NCI-H1694 (cell line): ENCODE data around the gene LRRC4.

Experiments
- DNase-seq: peaks from one replicate; lab custom pipeline; 2025; lab: John Stamatoyannopoulos, UW

LRRC4 gene

GRCh38 chr7:128059143-128059988 lies 28.1 kb upstream of the LRRC4 start:
- DNase-seq, result no peak

GRCh38 chr7:128057909-128058308 lies 26.7 kb upstream of the LRRC4 start:
- no peak for DNase-seq

- DNase-seq, result no peak
Measured at GRCh38 chr7:128056901-128057300, 25.7 kb upstream of the LRRC4 start.

- no peak for DNase-seq
Measured at GRCh38 chr7:128055637-128056036, 24.4 kb upstream of the LRRC4 start.

GRCh38 chr7:128054511-128054910 lies 23.3 kb upstream of the LRRC4 start:
- no peak for DNase-seq

- DNase-seq, result no peak
Measured at GRCh38 chr7:128053991-128054390, 22.8 kb upstream of the LRRC4 start.

- DNase-seq, result peak; percentile 57
Measured at GRCh38 chr7:128053023-128053422, 21.8 kb upstream of the LRRC4 start.

- no peak for DNase-seq
Measured at GRCh38 chr7:128052404-128052803, 21.2 kb upstream of the LRRC4 start.

GRCh38 chr7:128045766-128046165 lies 14.5 kb upstream of the LRRC4 start:
- DNase-seq, result no peak

- DNase-seq, result no peak
Measured at GRCh38 chr7:128045158-128045557, 13.9 kb upstream of the LRRC4 start.

GRCh38 chr7:128044064-128044463 lies 12.8 kb upstream of the LRRC4 start:
- DNase-seq, result no peak

GRCh38 chr7:128042012-128042411 lies 10.8 kb upstream of the LRRC4 start:
- DNase-seq, result no peak

- no peak for DNase-seq
Measured at GRCh38 chr7:128041203-128041602, 10.0 kb upstream of the LRRC4 start.

GRCh38 chr7:128040205-128040604 lies 9.0 kb upstream of the LRRC4 start:
- no peak for DNase-seq

- no peak for DNase-seq
Measured at GRCh38 chr7:128039544-128039953, 8.3 kb upstream of the LRRC4 start.

- no peak for DNase-seq
Measured at GRCh38 chr7:128037880-128038619, 6.8 kb upstream of the LRRC4 start.

- DNase-seq, result no peak
Measured at GRCh38 chr7:128037081-128037480, 5.8 kb upstream of the LRRC4 start.

- DNase-seq, result no peak
Measured at GRCh38 chr7:128036226-128036940, 5.1 kb upstream of the LRRC4 start.

GRCh38 chr7:128035712-128036111 lies 4.5 kb upstream of the LRRC4 start:
- DNase-seq, result peak; percentile 76

- DNase-seq, result no peak
Measured at GRCh38 chr7:128034825-128035224, 3.6 kb upstream of the LRRC4 start.

GRCh38 chr7:128033246-128033645 lies 2.0 kb upstream of the LRRC4 start:
- no peak for DNase-seq

GRCh38 chr7:128032605-128033235 lies 1.5 kb upstream of the LRRC4 start:
- no peak for DNase-seq
